Measurements from ENCODE around the gene CREB3L2. TPM values are rescaled to one million over a fixed set of nuclear protein-coding genes. Genes with fewer than 3 reads are reported as not detected.
A peak's percentile ranks its signal among the peaks of the same experiment; 100 is the strongest.

Gene CREB3L2
- total RNA-seq, 1 donor from 2014 or later: 61.8 TPM

DNA sequence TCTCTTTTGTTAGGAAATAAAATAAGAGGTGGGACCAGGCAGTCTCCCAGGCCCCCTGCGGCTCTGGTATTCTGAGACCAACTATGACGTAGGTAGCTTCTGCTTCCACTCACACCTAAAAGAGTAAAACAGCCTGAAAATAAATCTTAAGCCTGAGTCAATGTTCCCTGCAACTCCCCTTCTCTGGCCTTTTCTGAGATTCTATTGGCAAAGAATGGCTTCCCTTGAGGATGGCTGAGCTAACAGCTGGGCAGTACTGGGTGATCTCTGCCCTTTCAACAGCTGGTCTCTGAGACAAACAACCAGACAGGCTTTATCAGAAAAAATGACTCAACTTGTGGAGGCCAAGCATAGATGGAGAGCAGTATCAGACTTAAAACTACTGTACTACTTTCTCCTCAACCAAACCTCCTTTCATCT is 58.7 kb downstream of the CREB3L2 start:
- no peak for DNase-seq
- peak overlapping the region; percentile 15 for H3K27ac ChIP-seq
- intact Hi-C loops (cut with DNase I): no loop called here

GRCh38 chr7:137942484-137943115 is 59.3 kb downstream of the CREB3L2 start:
- DNase-seq: no peak
- no peak for TF ChIP-seq CTCF (IDR thresholded peaks at IDR 0.05)
- Histone ChIP-seq H3K27me3 (no peaks in the 10 kb centered on the region), H3K4me3 (no peak overlapping the region), H3K36me3 (no peaks in the 10 kb centered on the region), H3K9me3 (no peaks in the 10 kb centered on the region), H3K27ac (peak overlapping the region; percentile 15), H3K4me1 (peaks cover 11% of the 10 kb centered on the region)
- intact Hi-C loops (cut with DNase I): no loop called here
- ATAC-seq: no peak

More for the DNA sequence above, 58.7 kb downstream of the CREB3L2 start:
- no peaks in the 10 kb centered on the region for H3K9me3 ChIP-seq
- peak; percentile 53 for ATAC-seq
- TF ChIP-seq CTCF (IDR thresholded peaks at IDR 0.05): no peak
- no peak overlapping the region for H3K4me3 ChIP-seq
- H3K27me3 ChIP-seq: no peaks in the 10 kb centered on the region
- H3K36me3 ChIP-seq: no peaks in the 10 kb centered on the region
- peaks cover 11% of the 10 kb centered on the region for H3K4me1 ChIP-seq

GRCh38 chr7:137940656-137941518 is 61.0 kb downstream of the CREB3L2 start:
- H3K27ac ChIP-seq: no peak overlapping the region
- intact Hi-C loops (cut with DNase I): no loop called here
- ATAC-seq: peak; percentile 10
- peaks cover 27% of the 10 kb centered on the region for H3K4me1 ChIP-seq
- H3K4me3 ChIP-seq: no peak overlapping the region
- H3K9me3 ChIP-seq: no peaks in the 10 kb centered on the region
- no peak for TF ChIP-seq CTCF (IDR thresholded peaks at IDR 0.05)
- H3K36me3 ChIP-seq: no peaks in the 10 kb centered on the region
- no peak for DNase-seq
- H3K27me3 ChIP-seq: no peaks in the 10 kb centered on the region

DNA sequence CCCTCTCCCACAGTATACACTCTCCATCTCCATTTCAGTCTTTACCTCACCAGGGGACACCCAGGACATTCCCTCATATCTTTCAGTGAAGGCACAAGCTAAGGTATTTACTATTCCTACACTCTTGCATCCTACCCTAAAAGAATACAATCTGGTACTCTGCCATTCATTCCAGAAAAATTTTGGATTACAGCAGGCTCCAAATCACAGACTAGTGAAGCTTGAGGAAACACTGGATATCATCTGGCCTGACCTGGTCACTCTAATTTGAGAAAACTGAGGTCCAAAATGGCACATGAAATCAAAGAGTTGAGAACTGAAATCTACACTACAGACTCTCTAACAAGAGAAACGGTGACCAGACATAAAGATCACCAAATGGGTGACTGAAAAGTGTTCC is 61.7 kb downstream of the CREB3L2 start:
- no peaks in the 10 kb centered on the region for H3K9me3 ChIP-seq
- intact Hi-C loops (cut with DNase I): no loop called here
- no peak overlapping the region for H3K4me3 ChIP-seq
- H3K4me1 ChIP-seq: peaks cover 34% of the 10 kb centered on the region
- ATAC-seq (no peak), DNase-seq (no peak)
- no peak for TF ChIP-seq CTCF (IDR thresholded peaks at IDR 0.05)
- H3K27me3 ChIP-seq: no peaks in the 10 kb centered on the region
- H3K27ac ChIP-seq: no peak overlapping the region
- H3K36me3 ChIP-seq: no peaks in the 10 kb centered on the region

DNA sequence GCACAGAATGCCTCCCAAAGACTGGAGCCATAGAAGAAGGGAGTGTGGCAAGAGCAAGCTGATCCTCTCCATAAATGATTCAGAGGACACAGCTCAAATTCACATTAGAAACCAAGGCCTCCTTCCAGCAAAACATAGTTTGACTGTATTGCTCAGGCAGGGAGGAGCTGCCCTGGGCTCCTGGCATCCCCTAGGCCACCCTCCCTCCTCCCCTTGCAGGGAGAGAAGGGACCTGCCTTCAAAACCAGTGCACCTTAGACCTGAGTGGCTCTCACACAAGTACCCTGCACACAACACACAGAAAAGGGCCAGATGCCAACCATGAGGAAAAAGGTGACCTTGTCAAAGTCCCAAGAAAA is 64.7 kb downstream of the CREB3L2 start:
- H3K4me3 ChIP-seq: no peak overlapping the region
- DNase-seq (no peak), ATAC-seq (peak; percentile 65)
- H3K4me1 ChIP-seq: peaks cover 54% of the 10 kb centered on the region
- TF ChIP-seq CTCF (IDR thresholded peaks at IDR 0.05): no peak
- no peaks in the 10 kb centered on the region for H3K9me3 ChIP-seq
- H3K27ac ChIP-seq: peak overlapping the region; percentile 63
- intact Hi-C loops (cut with DNase I): no loop called here
- no peaks in the 10 kb centered on the region for H3K27me3 ChIP-seq
- no peaks in the 10 kb centered on the region for H3K36me3 ChIP-seq
